DND-41 (cell line): ENCODE data around the gene SCAI.

Experiments used
- ATAC-seq: fragments of 200-7000 bp; cut with Tn5 transposase; 3 replicates; pipeline ENCODE4 v1.9.1; 2021; ENCODE audit warnings: low read depth; ENCODE audit not compliant: insufficient read depth
- DNase-seq: peaks from one replicate; pipeline ENCODE4 v3.0.0-alpha.2; 2020
- H2AFZ ChIP-seq: 2 replicates; pipeline ENCODE4 v1.6.0; 2012; ENCODE audit warnings: low read depth, low read length
- H3K27ac ChIP-seq: 2 replicates; pipeline ENCODE4 v1.5.1; 2012; ENCODE audit warnings: low read length, inconsistent platforms
- H3K27me3 ChIP-seq: fragments of 200-600 bp; sonication (generic); 2 replicates; pipeline ENCODE4 v1.6.0; 2012; ENCODE audit warnings: low read length, mild to moderate bottlenecking, inconsistent platforms; ENCODE audit not compliant: insufficient read depth, poor library complexity
- H3K36me3 ChIP-seq: 2 replicates; pipeline ENCODE4 v1.5.1; 2012; ENCODE audit warnings: low read length, inconsistent platforms; ENCODE audit not compliant: insufficient read depth
- H3K4me1 ChIP-seq: 2 replicates; pipeline ENCODE4 v1.5.1; 2012; ENCODE audit warnings: mild to moderate bottlenecking, low read length; ENCODE audit not compliant: insufficient read depth
- H3K4me2 ChIP-seq: 2 replicates; pipeline ENCODE4 v1.6.0; 2012; ENCODE audit warnings: mild to moderate bottlenecking, moderate library complexity, low read length, inconsistent platforms; ENCODE audit not compliant: insufficient read depth
- H3K4me3 ChIP-seq, 2 experiments: fragments of 200-600 bp in 1 of 2; shearing (Covaris generic) in 1 of 2; 2 replicates each; pipeline ENCODE4 v1.5.1; 2012 to 2016; ENCODE audit warnings: inconsistent platforms in 2 of 2, low read length in 2 of 2, mild to moderate bottlenecking in 2 of 2, low read depth in 1 of 2, moderate library complexity in 1 of 2
- H3K79me2 ChIP-seq: 2 replicates; pipeline ENCODE4 v1.6.0; 2012; ENCODE audit warnings: low read length, inconsistent platforms; ENCODE audit not compliant: insufficient read depth
- H3K9ac ChIP-seq: 2 replicates; pipeline ENCODE4 v1.6.0; 2012; ENCODE audit warnings: low read depth, mild to moderate bottlenecking, inconsistent platforms, low read length, moderate library complexity
- H3K9me3 ChIP-seq: 2 replicates; pipeline ENCODE4 v1.5.1; 2012; ENCODE audit warnings: low read length, moderate library complexity, mild to moderate bottlenecking, inconsistent platforms; ENCODE audit not compliant: insufficient read depth, severe bottlenecking
- H4K20me1 ChIP-seq: 2 replicates; pipeline ENCODE4 v1.6.0; 2012; ENCODE audit warnings: low read length; ENCODE audit not compliant: insufficient read depth
- CTCF ChIP-seq: IDR thresholded peaks from 2 replicates; pipeline ENCODE4 v1.5.1; 2012; ENCODE audit warnings: borderline replicate concordance, low read length, moderate library complexity, mild to moderate bottlenecking; ENCODE audit not compliant: poor library complexity, severe bottlenecking; ENCODE audit errors: extremely low read depth
- EZH2 ChIP-seq: IDR thresholded peaks from 3 replicates; pipeline ENCODE4 v1.6.1; 2012; ENCODE audit warnings: borderline replicate concordance, low read depth, mild to moderate bottlenecking, moderate library complexity, low read length, inconsistent platforms; ENCODE audit not compliant: severe bottlenecking

Gene SCAI

GRCh38 chr9:125151730-125152129 is 8.4 kb upstream of the SCAI start:
- 0 out of 2 replicates have a peak, but pooled peaks cover 2% of the 10 kb centered on the region for H3K79me2 ChIP-seq
- no peak overlapping the region for H3K4me3 ChIP-seq
- no peak overlapping the region for H3K27ac ChIP-seq
- H3K4me1 ChIP-seq, result no peaks in the 10 kb centered on the region
- peaks cover 51% of the 10 kb centered on the region for H3K36me3 ChIP-seq
- H4K20me1 ChIP-seq, result no peaks in the 10 kb centered on the region; the same call in 1 of the 2 replicates
- H3K4me2 ChIP-seq, result no peak overlapping the region
- no peaks in the 10 kb centered on the region for H3K9me3 ChIP-seq
- DNase-seq, result no peak
- H2AFZ ChIP-seq, result no peak overlapping the region
- no peaks in the 10 kb centered on the region for H3K27me3 ChIP-seq
- ATAC-seq, result no peak
- TF ChIP-seq EZH2 (no peak), CTCF (no peak)
- H3K9ac ChIP-seq, result no peak overlapping the region

GRCh38 chr9:125150349-125151245 is 7.3 kb upstream of the SCAI start:
- Histone ChIP-seq H3K27me3 (no peaks in the 10 kb centered on the region), H3K79me2 (0 out of 2 replicates have a peak, but pooled peaks cover 2% of the 10 kb centered on the region), H3K4me1 (no peaks in the 10 kb centered on the region), H3K4me3 (no peak overlapping the region), H3K27ac (no peak overlapping the region), H3K9ac (no peak overlapping the region), H2AFZ (no peak overlapping the region), H3K9me3 (no peaks in the 10 kb centered on the region), H4K20me1 (no peaks in the 10 kb centered on the region; the same call in 1 of the 2 replicates), H3K36me3 (peaks cover 51% of the 10 kb centered on the region), H3K4me2 (no peak overlapping the region)
- DNase-seq (no peak), ATAC-seq (no peak)
- TF ChIP-seq CTCF, result no peak
- TF ChIP-seq EZH2, result no peak

GRCh38 chr9:125147401-125147951 is 4.1 kb upstream of the SCAI start:
- Histone ChIP-seq H3K27me3 (no peaks in the 10 kb centered on the region), H3K4me1 (peaks cover 9% of the 10 kb centered on the region), H3K27ac (no peak overlapping the region), H3K9ac (no peak overlapping the region), H3K4me3 (no peak overlapping the region), H3K4me2 (no peak overlapping the region), H3K36me3 (peaks cover 27% of the 10 kb centered on the region), H3K9me3 (no peaks in the 10 kb centered on the region), H3K79me2 (peaks cover 8% of the 10 kb centered on the region), H4K20me1 (no peaks in the 10 kb centered on the region), H2AFZ (no peak overlapping the region)
- DNase-seq (no peak), ATAC-seq (no peak)
- TF ChIP-seq CTCF (no peak), EZH2 (no peak)
